H9 (cell line): ENCODE measurements around the gene NPPC. TPM values are rescaled to one million over a fixed set of nuclear protein-coding genes. Genes with fewer than 3 reads are reported as not detected.

Experiments used
- DNase-seq: peaks from one replicate; pipeline ENCODE4 v3.0.0-alpha.2; 2017
- H2AFZ ChIP-seq: one replicate; pipeline ENCODE4 v1.6.1; 2013; ENCODE audit warnings: mild to moderate bottlenecking, low read length, control low read depth, moderate library complexity
- H2AK5ac ChIP-seq: 2 replicates; pipeline ENCODE4 v1.6.1; 2013; ENCODE audit warnings: low read length, control low read depth, mixed read lengths; ENCODE audit not compliant: insufficient read length
- H2BK120ac ChIP-seq: one replicate; pipeline ENCODE4 v1.6.1; 2013; ENCODE audit warnings: low read depth, mild to moderate bottlenecking, low read length, control low read depth, inconsistent platforms; ENCODE audit not compliant: poor library complexity, severe bottlenecking
- H2BK12ac ChIP-seq: 2 replicates; pipeline ENCODE4 v1.6.1; 2013; ENCODE audit warnings: low read length, control low read depth, mixed read lengths, low read depth; ENCODE audit not compliant: insufficient read length
- H2BK15ac ChIP-seq: 2 replicates; pipeline ENCODE4 v1.6.1; 2013; ENCODE audit warnings: low read depth, low read length, control low read depth
- H2BK20ac ChIP-seq: one replicate; pipeline ENCODE4 v1.6.1; 2013; ENCODE audit warnings: low read depth, mild to moderate bottlenecking, low read length, control low read depth, inconsistent platforms; ENCODE audit not compliant: poor library complexity, severe bottlenecking
- H2BK5ac ChIP-seq: 2 replicates; pipeline ENCODE4 v1.6.1; 2013; ENCODE audit warnings: low read length, control low read depth, mixed read lengths; ENCODE audit not compliant: insufficient read length
- H3K14ac ChIP-seq: 2 replicates; pipeline ENCODE4 v1.6.1; 2013; ENCODE audit warnings: low read length, control low read depth; ENCODE audit not compliant: insufficient read depth
- H3K18ac ChIP-seq: 2 replicates; pipeline ENCODE4 v1.6.1; 2013; ENCODE audit warnings: low read depth, mild to moderate bottlenecking, mixed read lengths, low read length, control low read depth; ENCODE audit not compliant: insufficient read length
- H3K23ac ChIP-seq: 2 replicates; pipeline ENCODE4 v1.6.1; 2013; ENCODE audit warnings: low read length, control low read depth, mixed read lengths, low read depth; ENCODE audit not compliant: insufficient read length
- H3K23me2 ChIP-seq: 2 replicates; pipeline ENCODE4 v1.6.1; 2013; ENCODE audit warnings: low read depth, mild to moderate bottlenecking, mixed read lengths, low read length, control low read depth; ENCODE audit not compliant: insufficient read length, poor library complexity, severe bottlenecking
- H3K27ac ChIP-seq: 2 replicates; pipeline ENCODE4 v1.5.1; 2013; ENCODE audit warnings: low read length, control low read depth, mixed read lengths, low read depth; ENCODE audit not compliant: insufficient read length
- H3K27me3 ChIP-seq: 2 replicates; pipeline ENCODE4 v1.6.1; 2013; ENCODE audit warnings: low read length, control low read depth, inconsistent platforms; ENCODE audit not compliant: insufficient read depth
- H3K4ac ChIP-seq: 2 replicates; pipeline ENCODE4 v1.6.1; 2013; ENCODE audit warnings: low read depth, mild to moderate bottlenecking, control low read depth, inconsistent platforms, low read length, moderate library complexity
- H3K4me1 ChIP-seq: 2 replicates; pipeline ENCODE4 v1.6.1; 2013; ENCODE audit warnings: low read length, control low read depth, inconsistent platforms; ENCODE audit not compliant: insufficient read depth
- H3K4me2 ChIP-seq: 2 replicates; pipeline ENCODE4 v1.6.1; 2013; ENCODE audit warnings: low read length, control low read depth, mixed read lengths; ENCODE audit not compliant: insufficient read length, insufficient read depth
- H3K56ac ChIP-seq: 2 replicates; pipeline ENCODE4 v1.6.1; 2013; ENCODE audit warnings: low read depth, mild to moderate bottlenecking, mixed read lengths, low read length, control low read depth; ENCODE audit not compliant: insufficient read length
- H3K79me1 ChIP-seq: 2 replicates; pipeline ENCODE4 v1.6.1; 2013; ENCODE audit warnings: low read depth, mild to moderate bottlenecking, moderate library complexity, low read length, control low read depth, inconsistent platforms; ENCODE audit not compliant: insufficient read depth, poor library complexity, severe bottlenecking
- H3K79me2 ChIP-seq: 2 replicates; pipeline ENCODE4 v1.6.1; 2013; ENCODE audit warnings: low read length, control low read depth, inconsistent platforms; ENCODE audit not compliant: insufficient read depth
- H3K9ac ChIP-seq: 2 replicates; pipeline ENCODE4 v1.6.1; 2013; ENCODE audit warnings: low read length, control low read depth, mixed read lengths; ENCODE audit not compliant: insufficient read length; ENCODE audit errors: extremely low read depth
- H3K9me3 ChIP-seq: one replicate; pipeline ENCODE4 v1.6.1; 2013; ENCODE audit warnings: low read depth, low read length, inconsistent platforms; ENCODE audit not compliant: control insufficient read depth
- H3T11ph ChIP-seq: one replicate; pipeline ENCODE4 v1.6.1; 2013; ENCODE audit warnings: mild to moderate bottlenecking, low read length, control low read depth, inconsistent platforms
- H4K20me1 ChIP-seq: one replicate; pipeline ENCODE4 v1.6.1; 2013; ENCODE audit not compliant: control insufficient read depth, insufficient read length, insufficient read depth
- H4K5ac ChIP-seq: 2 replicates; pipeline ENCODE4 v1.6.1; 2013; ENCODE audit warnings: low read depth, mild to moderate bottlenecking, mixed read lengths, low read length, control low read depth; ENCODE audit not compliant: insufficient read length
- H4K8ac ChIP-seq: replicated peaks from 2 replicates; pipeline ENCODE4 v1.6.1; 2013; ENCODE audit warnings: low read length, control low read depth, mixed read lengths, low read depth; ENCODE audit not compliant: insufficient read length
- H4K91ac ChIP-seq: 2 replicates; pipeline ENCODE4 v1.6.1; 2013; ENCODE audit warnings: low read depth, mild to moderate bottlenecking, moderate library complexity, mixed read lengths, low read length, control low read depth; ENCODE audit not compliant: insufficient read length
- H3K27ac Mint-ChIP-seq, 3 experiments: 2 replicates in 2 of 3; 3 replicates in 1 of 3; pipeline ENCODE4 v1.8.0; 2020 to 2021; ENCODE audit warnings: mixed read lengths in 3 of 3, mild to moderate bottlenecking in 1 of 3, moderate library complexity in 1 of 3
- H3K27me3 Mint-ChIP-seq: 2 replicates; pipeline ENCODE4 v1.8.0; 2021; ENCODE audit warnings: low read depth, mild to moderate bottlenecking, moderate library complexity, mixed read lengths
- H3K36me3 Mint-ChIP-seq, 3 experiments: 2 replicates in 2 of 3; 3 replicates in 1 of 3; pipeline ENCODE4 v1.8.0; 2020 to 2021; ENCODE audit warnings: low read depth in 3 of 3, mixed read lengths in 3 of 3; ENCODE audit not compliant: insufficient read depth in 1 of 3
- H3K4me1 Mint-ChIP-seq, 2 experiments: 2 replicates each; pipeline ENCODE4 v1.8.0; 2020; ENCODE audit warnings: mixed read lengths in 2 of 2
- H3K4me3 Mint-ChIP-seq, 2 experiments: 2 replicates in 1 of 2; 3 replicates in 1 of 2; pipeline ENCODE4 v1.8.0; 2020 to 2021; ENCODE audit warnings: mild to moderate bottlenecking in 2 of 2, mixed read lengths in 2 of 2, moderate library complexity in 1 of 2
- H3K9me3 Mint-ChIP-seq, 2 experiments: 2 replicates in 1 of 2; 3 replicates in 1 of 2; pipeline ENCODE4 v1.8.0; 2020; ENCODE audit warnings: mild to moderate bottlenecking in 2 of 2, mixed read lengths in 2 of 2, moderate library complexity in 1 of 2
- CTCF ChIP-seq: fragments of 200-600 bp; sonication (generic); conservative IDR thresholded peaks from 3 replicates; pipeline ENCODE4 v1.8.0; 2021; ENCODE audit warnings: antibody characterized with exemption, mild to moderate bottlenecking
- WGBS: extraction: QIAGEN DNeasy Blood & Tissue Kit; methylation state at CpG from one replicate; pipeline ENCODE4 v1.1.7; 2013; ENCODE audit warnings: missing lambda C conversion rate, low lambda C conversion rate, mixed read lengths; ENCODE audit not compliant: insufficient read length; ENCODE audit errors: extremely low coverage; 5-methylcytosine and 5-hydroxymethylcytosine counted together
- total RNA-seq: library from RNA; stranded (reverse); gene quantifications from 2 replicates; pipeline ENCODE4 v1.2.1, GENCODE V29; 2021

NPPC gene
- total RNA-seq, 1 experiment from 2014 or later = 1.1 TPM

GRCh38 chr2:231891514-231891905 lies 34.7 kb downstream of the NPPC start:
- Mint-ChIP-seq H3K27me3 (peaks cover 3% of the 10 kb centered on the region), H3K4me1 (0 out of 4 replicates have a peak, but pooled peaks cover 0 to 3% of the 10 kb centered on the region in 2 experiments), H3K36me3 (no peaks in the 10 kb centered on the region; a peak in 1 of 7 replicates), H3K4me3 (no peak overlapping the region), H3K9me3 (no peaks in the 10 kb centered on the region), H3K27ac (peak overlapping the region in 1 of 3 experiments; percentile 55; a peak in 1 of 7 replicates)
- H3K79me1 ChIP-seq = no peaks in the 10 kb centered on the region
- no peak overlapping the region for H3K23ac ChIP-seq
- no peak overlapping the region for H4K8ac ChIP-seq
- WGBS = no CpG with 5 or more reads among the region's 11 CpGs
- H3K27me3 ChIP-seq = no peaks in the 10 kb centered on the region
- H3K14ac ChIP-seq = no peak overlapping the region
- H3T11ph ChIP-seq = no peak overlapping the region
- no peak overlapping the region for H3K56ac ChIP-seq
- H3K18ac ChIP-seq = no peak overlapping the region
- no peak overlapping the region for H2BK5ac ChIP-seq
- H4K91ac ChIP-seq = no peak overlapping the region
- H3K9me3 ChIP-seq = no peaks in the 10 kb centered on the region
- no peak for DNase-seq
- no peaks in the 10 kb centered on the region for H4K20me1 ChIP-seq
- H3K27ac ChIP-seq = no peak overlapping the region
- H2BK15ac ChIP-seq = no peak overlapping the region
- no peaks in the 10 kb centered on the region for H3K23me2 ChIP-seq
- no peak overlapping the region for H2BK120ac ChIP-seq
- no peak overlapping the region for H3K4ac ChIP-seq
- H2BK20ac ChIP-seq = no peak overlapping the region
- no peak overlapping the region for H3K9ac ChIP-seq
- no peaks in the 10 kb centered on the region for H3K4me1 ChIP-seq
- H3K4me2 ChIP-seq = no peak overlapping the region
- H2BK12ac ChIP-seq = no peak overlapping the region
- TF ChIP-seq CTCF = no peak
- no peaks in the 10 kb centered on the region for H3K79me2 ChIP-seq
- no peak overlapping the region for H4K5ac ChIP-seq
- H2AK5ac ChIP-seq = no peak overlapping the region
- no peak overlapping the region for H2AFZ ChIP-seq
